Epidermal melanocyte (primary cell): ENCODE measurements around the gene CYTH2.

Experiments used
- DNase-seq: peaks from one replicate; pipeline ENCODE4 v3.0.0; 2011; ENCODE audit warnings: low spot score; ENCODE audit not compliant: insufficient read length

Gene CYTH2

GRCh38 chr19:48492925-48493717, 24.0 kb downstream of the CYTH2 start:
- DNase-seq, result peak; percentile 97

DNA sequence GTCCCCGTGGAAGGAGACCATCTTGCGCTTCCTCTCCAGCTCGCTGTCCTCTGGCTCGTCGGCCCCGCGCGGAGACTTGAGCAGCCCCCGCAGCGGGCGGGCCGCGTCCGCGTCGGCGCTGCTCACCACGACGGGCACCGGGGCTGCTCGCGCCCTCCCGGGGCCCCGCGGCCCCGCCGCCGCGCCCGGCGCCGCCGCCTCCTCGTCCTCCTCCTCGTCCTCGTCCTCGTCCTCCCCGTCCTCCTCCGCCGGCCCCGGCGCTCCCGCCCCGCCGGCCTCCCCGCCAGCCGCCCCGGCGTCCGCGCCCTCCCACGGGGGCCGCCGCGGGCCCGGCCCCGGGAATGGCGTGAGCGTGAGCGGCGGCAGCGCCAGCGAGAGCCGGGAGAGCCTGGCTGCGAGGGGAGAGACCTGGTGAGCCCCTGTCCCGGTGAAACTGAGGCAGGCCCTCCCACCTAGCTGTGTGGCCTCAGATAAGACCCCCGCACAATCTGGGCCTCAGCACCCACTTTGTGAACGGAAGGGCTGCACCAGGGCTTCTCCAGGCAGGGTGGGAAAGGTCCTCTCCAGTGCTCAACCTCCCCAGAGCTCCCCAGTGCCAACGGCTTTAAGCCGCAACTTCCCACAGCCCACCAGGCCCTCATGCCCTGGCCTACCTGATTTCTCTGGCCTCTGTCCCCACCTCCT, 24.7 kb downstream of the CYTH2 start:
- no peak for DNase-seq

GRCh38 chr19:48495396-48495795, 26.2 kb downstream of the CYTH2 start:
- DNase-seq, result no peak

DNA sequence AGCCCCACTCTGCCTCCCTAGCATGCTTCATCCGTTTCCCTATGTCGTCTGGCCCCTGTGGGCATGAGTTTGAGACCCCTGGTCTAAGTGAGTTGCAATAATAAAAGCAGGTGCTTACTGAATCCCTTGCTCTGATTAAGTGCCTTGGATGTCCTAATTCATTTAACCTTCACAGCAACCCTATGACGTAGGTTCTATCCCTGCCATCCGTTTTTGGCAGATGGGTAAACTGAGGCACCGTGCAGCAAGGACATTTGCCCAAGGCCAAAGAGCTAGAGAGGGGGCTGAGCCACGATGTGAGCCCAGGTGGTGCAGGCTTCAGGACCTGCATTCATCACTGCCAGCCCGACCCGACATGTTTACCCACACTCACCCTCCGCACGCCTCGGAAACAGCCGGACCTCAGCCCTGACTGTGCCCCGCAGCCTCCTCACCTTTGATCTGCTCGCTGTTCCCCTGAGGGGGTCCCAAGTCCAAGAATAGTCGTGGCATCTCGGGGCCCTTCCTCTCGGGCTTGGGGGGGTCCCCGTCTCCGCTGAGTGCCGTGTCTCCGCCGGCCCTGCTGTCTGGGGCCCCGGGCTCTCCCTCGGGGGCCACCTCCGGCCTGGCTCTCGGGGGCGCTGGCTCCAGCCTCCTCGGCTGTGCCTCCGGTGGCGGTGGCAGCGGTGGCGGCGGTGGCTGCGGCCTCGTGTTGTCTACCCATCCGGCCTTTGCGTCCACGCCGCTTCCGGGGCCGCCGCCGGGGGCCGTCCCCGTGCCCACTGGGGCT, 28.0 kb downstream of the CYTH2 start:
- no peak for DNase-seq

- no peak for DNase-seq
Observed at GRCh38 chr19:48497728-48498594, 28.8 kb downstream of the CYTH2 start.

DNA sequence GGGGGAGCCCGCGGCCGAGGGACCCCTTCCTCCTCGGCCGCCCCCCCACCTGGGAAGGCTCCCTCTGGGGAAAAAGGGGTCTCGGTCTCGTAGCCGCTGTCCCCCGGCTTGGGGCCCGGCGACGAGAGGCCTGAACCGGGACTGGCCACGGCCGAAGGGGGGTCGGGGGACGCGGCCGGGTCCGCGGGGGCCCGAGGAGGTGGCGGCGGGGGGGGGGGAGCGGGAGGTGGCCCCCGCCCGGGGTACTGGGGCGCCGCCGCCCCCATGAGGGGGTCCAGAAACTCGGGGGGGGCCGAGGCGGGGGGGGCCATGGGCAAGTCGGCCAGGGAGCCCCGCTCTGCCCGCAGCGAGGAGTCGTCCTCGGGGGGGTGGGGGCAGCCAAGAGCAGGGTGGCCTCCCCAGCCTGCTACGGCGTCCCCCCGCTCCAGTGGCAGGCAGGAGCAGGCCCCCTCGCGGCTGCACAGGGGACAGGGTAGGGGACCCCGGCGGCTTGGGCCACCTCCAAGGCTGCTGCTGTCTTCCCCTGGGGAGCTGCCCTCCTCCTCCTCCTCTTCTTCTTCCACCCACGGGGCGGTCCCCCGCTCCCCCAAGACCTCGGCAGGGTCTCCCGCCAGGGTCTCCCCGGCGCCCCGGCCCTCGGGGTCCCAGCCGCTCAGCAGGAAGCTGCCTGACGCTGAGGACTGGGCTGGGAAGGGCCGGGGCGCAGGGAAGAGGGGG, 29.6 kb downstream of the CYTH2 start:
- DNase-seq, result no peak

GRCh38 chr19:48499316-48500090, 30.3 kb downstream of the CYTH2 start:
- no peak for DNase-seq

DNA sequence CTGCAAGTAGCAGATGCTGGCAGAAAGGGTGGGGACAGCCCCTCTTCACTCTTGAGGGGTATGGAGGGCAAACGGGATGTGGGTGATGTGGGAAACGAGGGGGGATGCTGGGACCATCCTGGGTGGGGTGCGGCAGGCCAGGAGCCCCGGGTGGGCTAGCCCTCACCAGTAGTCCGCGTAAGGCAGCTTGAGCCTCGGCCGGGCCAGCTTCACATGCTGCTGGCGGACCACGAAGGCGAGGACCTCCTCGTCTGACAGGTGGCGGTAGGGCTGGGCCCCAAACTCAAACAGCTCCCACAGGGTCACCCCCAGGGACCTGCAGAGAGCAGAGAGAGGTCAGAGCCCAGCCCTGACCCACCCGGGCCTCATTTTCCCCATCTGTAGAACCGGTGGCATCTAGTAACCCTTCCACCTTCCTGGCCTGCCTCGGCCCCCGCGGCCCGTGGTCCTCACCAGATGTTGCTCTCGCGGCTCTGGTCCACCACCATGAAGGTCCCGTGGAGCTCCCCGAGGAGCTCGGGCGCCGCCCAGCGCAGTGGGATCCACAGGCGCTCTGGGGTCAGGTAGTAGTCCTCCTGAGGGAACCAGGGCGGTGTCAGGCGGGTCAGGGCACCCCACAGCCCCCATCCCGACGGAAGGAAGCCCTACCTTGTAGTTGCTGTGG, 31.8 kb downstream of the CYTH2 start:
- no peak for DNase-seq

- no peak for DNase-seq
Observed at GRCh38 chr19:48501494-48502349, 32.6 kb downstream of the CYTH2 start.

- DNase-seq, result no peak
Observed at GRCh38 chr19:48502350-48503018, 33.3 kb downstream of the CYTH2 start.

GRCh38 chr19:48506138-48506733, 37.1 kb downstream of the CYTH2 start:
- no peak for DNase-seq

DNA sequence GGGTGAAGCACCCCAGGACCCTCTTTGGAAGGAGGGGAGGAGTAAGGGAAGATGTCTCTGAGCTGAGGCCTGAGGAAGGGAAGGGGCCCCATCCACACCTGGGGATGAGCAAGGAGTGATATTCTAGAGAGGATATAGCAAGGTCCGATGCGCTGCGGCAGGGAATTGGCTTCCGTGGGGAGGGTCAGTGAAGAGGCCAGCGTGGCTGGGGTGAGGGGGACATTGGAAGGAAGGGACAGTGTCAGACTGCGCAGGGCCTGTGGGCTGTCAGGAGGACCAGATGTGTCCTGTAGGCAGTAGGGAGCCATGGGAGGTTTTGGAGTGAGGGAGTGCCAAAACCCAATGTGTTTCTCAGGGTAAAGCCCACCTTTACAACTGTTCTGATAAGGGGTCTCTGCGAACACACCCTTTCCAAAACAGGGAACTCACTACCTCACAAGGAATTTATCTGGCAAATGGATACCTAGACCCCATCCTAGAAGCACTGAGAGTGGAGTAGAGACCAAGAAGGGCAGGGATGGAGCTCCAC, 38.8 kb downstream of the CYTH2 start:
- no peak for DNase-seq

- no peak for DNase-seq
Observed at GRCh38 chr19:48508729-48509411, 39.7 kb downstream of the CYTH2 start.

DNA sequence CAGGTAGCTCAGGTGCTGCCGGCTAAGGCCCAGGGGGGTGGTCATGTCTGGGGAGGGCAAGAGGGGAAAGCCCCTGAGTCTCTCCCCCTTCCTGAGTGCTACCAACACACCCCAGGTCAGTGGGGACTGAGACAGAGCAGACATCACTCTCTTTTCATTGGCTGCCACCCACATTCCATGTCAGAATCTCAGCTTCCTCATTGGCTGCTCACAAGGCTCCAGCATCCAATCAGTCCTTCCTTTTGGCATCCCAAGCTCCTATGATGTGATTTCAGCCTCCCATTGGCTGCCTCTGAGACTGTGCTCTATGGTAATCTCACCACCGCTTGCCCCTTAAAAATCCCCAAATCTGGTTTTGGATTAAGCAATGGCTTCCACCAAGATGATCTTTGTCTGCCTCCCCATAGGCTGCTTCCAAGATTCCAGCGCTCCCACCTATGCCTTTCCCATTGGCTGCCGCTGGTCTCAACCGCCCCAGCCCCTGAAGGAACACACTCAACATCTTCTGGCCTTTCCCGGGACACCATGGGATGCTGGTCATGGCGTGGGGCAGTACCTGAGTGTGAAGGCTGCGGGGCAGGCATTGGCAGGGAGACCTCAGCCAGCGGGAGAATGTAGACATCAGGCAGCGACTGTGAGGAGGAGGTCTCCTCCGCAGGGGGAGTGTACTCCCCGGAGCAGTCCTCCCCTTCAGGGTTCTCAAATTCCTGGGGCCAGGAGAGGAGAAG, 40.5 kb downstream of the CYTH2 start:
- DNase-seq, result no peak

DNA sequence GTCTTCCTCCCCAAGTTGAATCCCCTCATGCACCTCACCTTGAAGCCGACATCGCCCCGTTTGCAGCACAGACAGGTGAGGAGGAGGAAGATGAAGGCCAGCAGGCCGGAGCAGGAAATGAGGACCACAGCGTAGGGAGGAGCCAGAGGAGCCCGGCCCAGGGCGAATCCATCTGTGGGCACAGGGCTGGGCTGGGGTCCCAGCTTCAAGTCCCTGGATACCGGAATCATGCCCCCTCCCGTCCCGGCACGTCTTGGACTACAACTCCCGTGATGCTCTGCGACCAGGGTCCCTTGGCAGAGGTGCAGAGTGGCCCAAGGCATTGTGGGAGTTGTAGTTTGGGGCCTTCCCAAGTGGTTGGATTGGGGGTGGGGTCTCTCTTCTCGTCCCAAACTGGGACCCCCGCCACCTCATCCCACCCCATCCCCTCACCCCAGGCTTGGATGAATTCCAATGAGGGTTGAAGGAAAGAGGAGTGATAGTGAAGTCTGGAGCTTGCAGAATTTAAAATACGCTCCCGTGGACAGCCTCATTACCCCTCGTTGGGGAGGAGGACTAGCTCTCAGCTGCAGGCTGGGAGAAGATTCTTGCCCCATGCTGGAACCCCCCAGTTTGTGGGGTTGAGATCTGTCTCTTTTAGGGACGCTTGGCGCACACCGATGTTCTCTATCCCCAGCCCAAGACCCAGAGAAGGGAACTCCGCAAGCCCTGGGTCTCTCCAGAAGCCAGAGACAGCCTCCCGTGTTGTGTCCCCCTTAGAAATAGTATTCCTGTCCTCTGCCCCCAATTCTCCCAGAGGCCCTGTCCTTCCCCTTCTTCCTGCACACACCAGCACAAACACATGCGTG, 41.5 kb downstream of the CYTH2 start:
- DNase-seq, result no peak
